Measurements from ENCODE around the gene SDSL.

GRCh38 chr12:113439301-113439597 lies 17.1 kb downstream of the SDSL start:
- TF ChIP-seq POLR2A (IDR thresholded peaks at IDR 0.05) (no peak), CTCF (IDR thresholded peaks at IDR 0.05) (no peak)

All from Peyer's patch (tissue), 4 donors.